HAP-1 (cell line): Measurements from ENCODE around the gene TMEM200C.
A peak's percentile ranks its signal among the peaks of the same experiment; 100 is the strongest.
"Not testable (repeated sequence)": the region's sequence is repeated elsewhere in the genome, so short reads cannot be mapped to it uniquely, and the experiment has no call there.

Source experiments
- DNase-seq, 2 experiments: peaks; one replicate each; pipeline ENCODE4 v3.0.0-alpha.2; 2016 to 2020; ENCODE audit warnings: low spot score in 2 of 2
- H3K27me3 ChIP-seq: fragments of 250-450 bp; sonication (Bioruptor Pico); 2 replicates; pipeline ENCODE4 v1.5.1; 2020; ENCODE audit warnings: low read depth, mild to moderate bottlenecking, moderate library complexity
- H3K36me3 ChIP-seq: fragments of 250-450 bp; sonication (Bioruptor Pico); replicated peaks from 2 replicates; pipeline ENCODE4 v1.5.1; 2020; ENCODE audit warnings: mild to moderate bottlenecking
- H3K4me1 ChIP-seq: fragments of 250-450 bp; sonication (Bioruptor Pico); 2 replicates; pipeline ENCODE4 v1.5.1; 2020; ENCODE audit warnings: mild to moderate bottlenecking
- H3K4me3 ChIP-seq: fragments of 250-450 bp; sonication (Bioruptor Pico); 2 replicates; pipeline ENCODE4 v1.5.1; 2020; ENCODE audit warnings: mild to moderate bottlenecking, moderate library complexity
- H3K9me3 ChIP-seq: fragments of 250-450 bp; sonication (Bioruptor Pico); 2 replicates; pipeline ENCODE4 v1.5.1; 2020; ENCODE audit warnings: mild to moderate bottlenecking, moderate library complexity
- in situ Hi-C: fragments of 300-500 bp; cut with MboI; formaldehyde crosslinking; loops from 3 replicates; pipeline ENCODE4 v1.14.3; 2020; ENCODE audit warnings: low sequenced_read_pairs, inconsistent platforms, mixed read lengths

Gene TMEM200C

GRCh38 chr18:5879479-5879882 lies 15.8 kb downstream of the TMEM200C start:
- H3K4me1 ChIP-seq, result no peaks in the 10 kb centered on the region
- in situ Hi-C loops, result loop anchor here (25.0 kb wide), 1 partner anchor 292 kb away; no protein-coding TSS in a partner anchor
- H3K4me3 ChIP-seq, result no peak overlapping the region
- no peaks in the 10 kb centered on the region for H3K36me3 ChIP-seq
- DNase-seq, result peak in 1 of 2 experiments; percentile 5
- no peaks in the 10 kb centered on the region for H3K27me3 ChIP-seq
- no peaks in the 10 kb centered on the region for H3K9me3 ChIP-seq

- in situ Hi-C loops, result loop anchor here (25.0 kb wide), 1 partner anchor 290 kb away; no protein-coding TSS in a partner anchor
- Histone ChIP-seq H3K27me3 (no peaks in the 10 kb centered on the region), H3K9me3 (no peaks in the 10 kb centered on the region), H3K36me3 (no peaks in the 10 kb centered on the region), H3K4me1 (no peaks in the 10 kb centered on the region), H3K4me3 (no peak overlapping the region)
- no peak for DNase-seq
Measured at GRCh38 chr18:5876891-5877290, 18.4 kb downstream of the TMEM200C start.

- Histone ChIP-seq H3K9me3 (no peaks in the 10 kb centered on the region), H3K36me3 (no peaks in the 10 kb centered on the region), H3K4me3 (no peak overlapping the region), H3K27me3 (no peaks in the 10 kb centered on the region), H3K4me1 (no peaks in the 10 kb centered on the region)
- in situ Hi-C loops, result no loop called here
- DNase-seq, result no peak
Measured at GRCh38 chr18:5874336-5874735, 21.0 kb downstream of the TMEM200C start.

GRCh38 chr18:5872886-5873285 lies 22.4 kb downstream of the TMEM200C start:
- Histone ChIP-seq H3K4me3 (no peak overlapping the region), H3K4me1 (no peaks in the 10 kb centered on the region), H3K36me3 (no peaks in the 10 kb centered on the region), H3K27me3 (no peaks in the 10 kb centered on the region), H3K9me3 (no peaks in the 10 kb centered on the region)
- DNase-seq, result no peak
- in situ Hi-C loops, result no loop called here

GRCh38 chr18:5871426-5871825 lies 23.9 kb downstream of the TMEM200C start:
- H3K4me3 ChIP-seq, result no peak overlapping the region
- DNase-seq, result no peak
- no peaks in the 10 kb centered on the region for H3K36me3 ChIP-seq
- H3K4me1 ChIP-seq, result no peaks in the 10 kb centered on the region
- in situ Hi-C loops, result no loop called here
- H3K9me3 ChIP-seq, result no peaks in the 10 kb centered on the region
- H3K27me3 ChIP-seq, result no peaks in the 10 kb centered on the region

DNA sequence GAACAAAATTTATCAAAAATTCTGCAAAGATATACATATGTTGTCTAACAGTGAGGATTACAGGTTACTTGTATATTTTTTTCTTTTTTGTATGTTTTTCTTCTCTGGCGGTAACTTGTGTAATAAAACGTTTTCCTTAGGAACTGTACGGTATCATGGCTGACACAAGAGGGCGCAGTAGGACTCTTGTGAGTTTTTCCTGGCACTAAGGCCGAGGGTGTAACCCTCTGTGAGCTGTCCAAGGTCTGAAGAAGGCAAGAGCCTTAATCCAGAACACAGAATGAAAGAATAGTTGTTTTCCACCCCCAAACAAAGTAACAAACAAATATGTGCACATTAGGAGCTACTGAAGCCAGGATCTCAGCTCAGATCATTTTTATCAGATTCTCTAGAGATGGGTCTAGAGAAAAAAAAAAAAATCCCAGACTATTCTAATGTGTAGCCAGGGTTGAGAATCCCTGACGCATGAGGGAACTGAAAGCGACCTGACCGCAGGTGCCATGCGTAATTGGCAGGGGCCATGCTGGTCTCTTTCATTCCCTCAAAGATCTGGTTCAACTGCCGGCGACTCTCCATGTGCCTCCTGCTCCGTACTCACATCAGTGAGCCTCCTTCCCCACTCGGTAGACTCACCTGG lies 27.0 kb downstream of the TMEM200C start:
- Histone ChIP-seq H3K9me3 (no peaks in the 10 kb centered on the region), H3K36me3 (no peaks in the 10 kb centered on the region), H3K27me3 (no peaks in the 10 kb centered on the region), H3K4me1 (no peaks in the 10 kb centered on the region), H3K4me3 (no peak overlapping the region)
- DNase-seq, result peak; percentile 49 to 76
- in situ Hi-C loops, result no loop called here

GRCh38 chr18:5865521-5865920 lies 29.8 kb downstream of the TMEM200C start:
- no peaks in the 10 kb centered on the region for H3K4me1 ChIP-seq
- H3K9me3 ChIP-seq, result no peaks in the 10 kb centered on the region
- no peak overlapping the region for H3K4me3 ChIP-seq
- DNase-seq, result no peak
- in situ Hi-C loops, result no loop called here
- H3K36me3 ChIP-seq, result no peaks in the 10 kb centered on the region
- no peaks in the 10 kb centered on the region for H3K27me3 ChIP-seq

DNA sequence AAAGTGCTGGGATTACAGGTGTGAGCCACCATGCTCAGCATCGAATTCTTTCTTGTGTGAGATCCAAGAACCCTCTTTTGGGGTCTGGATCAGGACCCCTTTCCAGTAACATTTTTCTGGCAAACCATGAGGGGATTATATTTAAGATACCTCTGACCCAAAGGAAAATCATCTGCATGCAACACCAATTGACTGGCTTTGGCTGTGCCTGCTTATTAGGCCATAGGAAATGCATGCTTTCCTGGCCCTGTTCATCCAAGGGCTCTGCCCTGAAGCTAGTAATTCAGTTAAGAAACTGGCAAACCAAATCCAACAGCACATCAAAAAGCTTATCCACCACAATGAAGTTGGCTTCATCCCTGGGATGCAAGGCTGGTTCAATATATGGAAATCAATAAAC lies 33.2 kb downstream of the TMEM200C start:
- H3K4me1 ChIP-seq, DNase-seq, H3K9me3 ChIP-seq, in situ Hi-C loops, H3K4me3 ChIP-seq, H3K27me3 ChIP-seq, H3K36me3 ChIP-seq: not testable (repeated sequence)

GRCh38 chr18:5857180-5857579 lies 38.1 kb downstream of the TMEM200C start:
- Histone ChIP-seq H3K27me3 (no peaks in the 10 kb centered on the region), H3K4me1 (no peaks in the 10 kb centered on the region), H3K36me3 (no peaks in the 10 kb centered on the region), H3K9me3 (no peaks in the 10 kb centered on the region), H3K4me3 (no peak overlapping the region)
- no peak for DNase-seq
- in situ Hi-C loops, result no loop called here

DNA sequence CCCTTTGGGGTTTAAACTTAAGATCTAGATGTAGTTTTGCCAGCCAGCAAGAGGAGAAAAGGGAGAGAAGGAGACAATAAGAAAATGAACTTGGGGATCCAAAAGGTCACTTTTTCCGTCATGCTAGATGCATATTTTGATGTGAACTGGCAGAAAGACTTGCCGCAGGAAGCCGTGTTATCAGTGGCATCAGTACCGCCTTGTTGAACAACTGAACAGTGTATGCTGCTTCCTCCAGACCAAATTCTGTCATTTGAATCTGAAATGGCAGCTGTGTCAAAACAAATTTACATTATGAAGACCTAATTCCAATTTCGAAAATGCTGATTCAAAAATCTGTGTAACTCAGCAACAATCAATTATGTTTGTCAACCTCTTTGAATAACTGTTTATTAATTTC lies 42.1 kb downstream of the TMEM200C start:
- no peak for DNase-seq
- Histone ChIP-seq H3K9me3 (no peaks in the 10 kb centered on the region), H3K4me3 (no peak overlapping the region), H3K4me1 (no peaks in the 10 kb centered on the region), H3K36me3 (no peaks in the 10 kb centered on the region), H3K27me3 (no peaks in the 10 kb centered on the region)
- in situ Hi-C loops, result no loop called here

DNA sequence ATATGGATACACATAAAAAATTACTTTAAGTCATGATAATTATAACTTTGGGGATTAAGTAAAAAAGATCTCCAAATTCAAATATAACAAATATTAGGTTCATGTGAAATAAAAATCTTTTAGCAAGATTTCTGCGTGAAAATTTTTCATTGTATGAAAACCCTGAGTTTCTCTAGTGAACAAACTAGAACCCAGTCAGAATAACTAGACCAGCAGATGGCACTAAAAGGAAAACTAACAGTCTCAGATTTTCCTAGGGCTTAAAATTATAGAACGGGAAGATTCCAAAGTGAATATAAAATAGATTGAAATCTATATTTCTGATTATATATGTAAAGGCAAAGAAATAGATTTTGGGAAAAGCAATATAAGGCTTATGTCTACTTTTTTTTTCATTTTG lies 43.3 kb downstream of the TMEM200C start:
- in situ Hi-C loops, result no loop called here

DNA sequence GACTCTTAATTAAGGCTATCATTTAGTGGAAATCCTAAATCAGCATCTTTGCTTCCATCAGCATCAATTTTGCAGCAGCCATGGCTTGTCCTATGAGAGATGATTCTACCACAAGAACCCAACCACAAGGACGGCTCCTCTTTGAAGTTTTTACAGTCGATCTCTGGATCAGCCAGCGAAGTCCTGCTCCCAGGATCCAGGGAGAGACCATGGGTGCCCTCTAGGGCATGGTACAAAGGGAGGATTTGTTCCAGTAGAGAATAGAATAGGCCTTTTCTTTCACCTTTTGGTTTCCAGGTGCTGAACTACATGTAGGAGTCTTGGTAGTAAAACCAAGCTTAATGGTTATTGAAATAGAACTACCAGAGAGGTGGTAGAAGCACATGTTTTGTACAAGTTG lies 52.7 kb downstream of the TMEM200C start:
- Histone ChIP-seq H3K4me1 (no peaks in the 10 kb centered on the region), H3K27me3 (no peaks in the 10 kb centered on the region), H3K36me3 (no peaks in the 10 kb centered on the region), H3K9me3 (no peaks in the 10 kb centered on the region), H3K4me3 (no peak overlapping the region)
- no peak for DNase-seq
- in situ Hi-C loops, result no loop called here

More for the DNA sequence above, 43.3 kb downstream of the TMEM200C start:
- Histone ChIP-seq H3K4me3 (no peak overlapping the region), H3K9me3 (no peaks in the 10 kb centered on the region), H3K4me1 (no peaks in the 10 kb centered on the region), H3K36me3 (no peaks in the 10 kb centered on the region), H3K27me3 (no peaks in the 10 kb centered on the region)
- DNase-seq, result no peak

GRCh38 chr18:5841518-5841917 lies 53.8 kb downstream of the TMEM200C start:
- no peak for DNase-seq
- in situ Hi-C loops, result no loop called here
- Histone ChIP-seq H3K4me3 (no peak overlapping the region), H3K9me3 (no peaks in the 10 kb centered on the region), H3K27me3 (no peaks in the 10 kb centered on the region), H3K36me3 (no peaks in the 10 kb centered on the region), H3K4me1 (no peaks in the 10 kb centered on the region)

DNA sequence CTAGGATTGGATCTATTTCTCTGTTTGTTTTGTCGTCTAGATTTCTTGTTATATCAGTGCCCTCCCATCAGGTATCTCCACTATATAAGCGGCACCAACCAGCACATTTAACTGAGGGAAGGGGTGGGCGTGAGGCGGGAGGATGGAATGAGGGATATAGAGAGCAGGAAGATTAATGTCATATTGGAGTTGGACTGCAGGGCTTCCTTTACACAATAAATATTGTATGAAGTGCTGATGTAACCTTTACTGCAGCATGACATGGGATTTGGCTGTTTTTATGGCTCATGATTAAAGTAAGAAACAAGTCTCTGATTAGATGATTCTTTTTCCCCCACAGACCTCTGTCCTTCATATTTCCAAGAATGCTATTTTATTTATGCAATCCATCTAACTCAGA lies 54.8 kb downstream of the TMEM200C start:
- Histone ChIP-seq H3K9me3 (no peaks in the 10 kb centered on the region), H3K36me3 (no peaks in the 10 kb centered on the region), H3K4me3 (no peak overlapping the region), H3K4me1 (no peaks in the 10 kb centered on the region), H3K27me3 (no peaks in the 10 kb centered on the region)
- in situ Hi-C loops, result no loop called here
- DNase-seq, result no peak

DNA sequence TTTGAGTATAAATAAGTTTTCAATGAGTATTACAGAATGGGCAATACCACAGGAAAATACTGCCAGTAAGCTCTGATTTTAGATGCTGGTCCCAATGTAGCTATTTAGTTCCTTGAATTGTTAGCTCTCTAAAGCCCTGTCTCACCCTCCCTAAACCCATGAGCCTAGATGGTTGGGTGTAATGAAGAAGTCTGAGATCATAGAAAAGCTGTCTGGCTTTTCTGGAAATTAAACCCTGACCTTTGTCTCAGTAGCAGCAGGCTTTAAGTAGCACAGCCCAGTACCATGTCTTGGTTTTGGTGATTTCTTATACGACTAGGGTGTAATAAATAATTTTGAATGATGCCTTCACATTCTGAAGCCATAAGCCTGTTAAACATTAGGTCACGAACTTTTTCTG lies 55.3 kb downstream of the TMEM200C start:
- H3K4me1 ChIP-seq, result no peaks in the 10 kb centered on the region
- no peak overlapping the region for H3K4me3 ChIP-seq
- no peaks in the 10 kb centered on the region for H3K27me3 ChIP-seq
- H3K9me3 ChIP-seq, result no peaks in the 10 kb centered on the region
- in situ Hi-C loops, result no loop called here
- no peaks in the 10 kb centered on the region for H3K36me3 ChIP-seq
- DNase-seq, result no peak
